Measurements from ENCODE around the gene POLD4. TPM values are rescaled to one million over a fixed set of nuclear protein-coding genes. Genes with fewer than 3 reads are reported as not detected.

POLD4 gene
- total and polyA plus RNA-seq, 7 donors = 31.8 to 89.8 (median 72.6) TPM

GRCh38 chr11:67309661-67310061, 43.7 kb downstream of the POLD4 start:
- H3K4me1 ChIP-seq = peaks cover 1% of the 10 kb centered on the region
- H3K4me3 ChIP-seq = no peak overlapping the region
- DNase-seq = no peak
- 91 to 95% (median 91%) methylated on average over 14 of the region's 14 CpGs for whole genome bisulfite sequencing, 3 donors
- no peak for ATAC-seq
- TF ChIP-seq CTCF (IDR thresholded peaks at IDR 0.05) = no peak
- peaks cover 0 to 45% of the 10 kb centered on the region in 2 donors for H3K36me3 ChIP-seq (ENCODE audit: insufficient read depth in 1 of 2, low read depth in 1 of 2)
- no peaks in the 10 kb centered on the region for H3K27me3 ChIP-seq (ENCODE audit: insufficient read depth in 3 of 3, low read length in 2 of 3)
- H3K9me3 ChIP-seq = no peaks in the 10 kb centered on the region
- H3K27ac ChIP-seq = no peak overlapping the region
- intact Hi-C loops (cut with DNase I) = no loop called here

DNA sequence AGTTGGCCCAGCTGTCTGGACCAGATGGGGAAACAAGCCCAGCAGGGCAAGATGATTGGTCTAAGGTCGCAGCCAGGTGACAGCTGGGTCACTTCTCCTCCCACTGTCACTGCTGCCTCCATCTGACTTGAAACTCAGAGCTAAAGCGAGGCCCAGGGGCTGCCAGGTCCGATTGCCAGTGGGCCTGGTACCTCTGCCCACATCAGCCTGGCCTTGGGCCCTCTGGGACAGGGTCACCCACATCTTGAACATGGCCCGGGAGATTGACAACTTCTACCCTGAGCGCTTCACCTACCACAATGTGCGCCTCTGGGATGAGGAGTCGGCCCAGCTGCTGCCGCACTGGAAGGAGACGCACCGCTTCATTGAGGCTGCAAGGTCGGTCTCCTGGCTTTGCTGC, 44.2 kb downstream of the POLD4 start:
- ATAC-seq (no peak), DNase-seq (no peak)
- Histone ChIP-seq H3K4me1 (peaks cover 6% of the 10 kb centered on the region), H3K9me3 (no peaks in the 10 kb centered on the region), H3K36me3 (ENCODE audit: insufficient read depth in 1 of 2, low read depth in 1 of 2) (peaks cover 0 to 45% of the 10 kb centered on the region in 2 donors), H3K27ac (no peak overlapping the region), H3K4me3 (no peak overlapping the region), H3K27me3 (ENCODE audit: insufficient read depth in 3 of 3, low read length in 2 of 3) (no peaks in the 10 kb centered on the region)
- TF ChIP-seq CTCF (IDR thresholded peaks at IDR 0.05) = no peak
- WGBS, 3 donors = 94 to 96% (median 95%) methylated on average over 10 to 11 of the region's 11 CpGs
- intact Hi-C loops (cut with DNase I) = no loop called here

- ATAC-seq (no peak), DNase-seq (no peak)
- no peak overlapping the region for H3K4me3 ChIP-seq
- WGBS, 3 donors = 90 to 95% (median 94%) methylated on average over 19 to 20 of the region's 20 CpGs
- intact Hi-C loops (cut with DNase I) = no loop called here
- H3K9me3 ChIP-seq = no peaks in the 10 kb centered on the region
- H3K4me1 ChIP-seq = peaks cover 9% of the 10 kb centered on the region
- H3K36me3 ChIP-seq (ENCODE audit: insufficient read depth in 1 of 2, low read depth in 1 of 2) = peaks cover 0 to 45% of the 10 kb centered on the region in 2 donors
- TF ChIP-seq CTCF (IDR thresholded peaks at IDR 0.05) = no peak
- H3K27ac ChIP-seq = no peak overlapping the region
- H3K27me3 ChIP-seq (ENCODE audit: insufficient read depth in 3 of 3, low read length in 2 of 3) = no peaks in the 10 kb centered on the region
Measured at GRCh38 chr11:67308031-67308866, 45.1 kb downstream of the POLD4 start.

DNA sequence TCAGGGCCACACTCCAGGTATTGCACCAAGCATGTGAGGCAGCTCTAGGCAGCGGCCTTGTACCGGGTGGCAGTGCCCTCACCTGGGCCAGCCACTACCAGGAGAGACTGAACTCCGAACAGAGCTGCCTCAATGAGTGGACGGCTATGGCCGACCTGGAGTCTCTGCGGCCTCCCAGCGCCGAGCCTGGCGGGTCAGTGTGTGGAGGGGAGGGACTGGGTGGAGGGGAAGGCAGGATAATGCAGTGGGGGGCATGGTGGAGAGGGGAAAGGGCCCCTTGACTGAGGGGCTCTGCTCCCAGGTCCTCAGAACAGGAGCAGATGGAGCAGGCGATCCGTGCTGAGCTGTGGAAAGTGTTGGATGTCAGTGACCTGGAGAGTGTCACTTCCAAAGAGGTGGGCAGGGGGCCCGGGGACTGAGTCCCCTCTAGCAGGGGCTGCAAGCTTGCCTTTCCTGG, 45.8 kb downstream of the POLD4 start:
- H3K9me3 ChIP-seq = no peaks in the 10 kb centered on the region
- TF ChIP-seq CTCF (IDR thresholded peaks at IDR 0.05) = no peak
- H3K36me3 ChIP-seq (ENCODE audit: insufficient read depth in 1 of 2, low read depth in 1 of 2) = peaks cover 0 to 45% of the 10 kb centered on the region in 2 donors
- peaks cover 13% of the 10 kb centered on the region for H3K4me1 ChIP-seq
- no peaks in the 10 kb centered on the region for H3K27me3 ChIP-seq (ENCODE audit: insufficient read depth in 3 of 3, low read length in 2 of 3)
- 85 to 95% (median 87%) methylated on average over 11 to 12 of the region's 12 CpGs for WGBS, 3 donors
- DNase-seq (no peak), ATAC-seq (no peak)
- no peak overlapping the region for H3K4me3 ChIP-seq
- no peak overlapping the region for H3K27ac ChIP-seq
- intact Hi-C loops (cut with DNase I) = no loop called here
